Retina (tissue), 1 donor: ENCODE results near the gene SOBP.

ENCODE experiments used
- DNase-seq: peaks from one replicate; pipeline ENCODE4 v3.0.0-alpha.2; 2016

SOBP gene

GRCh38 chr6:107590378-107590777, 100.5 kb downstream of the SOBP start:
- no peak for DNase-seq

- DNase-seq = no peak
Observed at GRCh38 chr6:107591346-107591745, 101.4 kb downstream of the SOBP start.

- DNase-seq = no peak
Observed at GRCh38 chr6:107592806-107593205, 102.9 kb downstream of the SOBP start.

- DNase-seq = no peak
Observed at GRCh38 chr6:107594736-107595135, 104.8 kb downstream of the SOBP start.

GRCh38 chr6:107598091-107598490, 108.2 kb downstream of the SOBP start:
- DNase-seq = no peak

- DNase-seq = no peak
Observed at GRCh38 chr6:107599043-107599442, 109.1 kb downstream of the SOBP start.

- no peak for DNase-seq
Observed at GRCh38 chr6:107600121-107600520, 110.2 kb downstream of the SOBP start.

GRCh38 chr6:107600936-107601335, 111.0 kb downstream of the SOBP start:
- no peak for DNase-seq

- no peak for DNase-seq
Observed at GRCh38 chr6:107601406-107601805, 111.5 kb downstream of the SOBP start.

- no peak for DNase-seq
Observed at GRCh38 chr6:107602321-107603005, 112.5 kb downstream of the SOBP start.

- no peak for DNase-seq
Observed at GRCh38 chr6:107603006-107603370, 113.1 kb downstream of the SOBP start.

- no peak for DNase-seq
Observed at GRCh38 chr6:107604549-107604948, 114.6 kb downstream of the SOBP start.

- no peak for DNase-seq
Observed at GRCh38 chr6:107606407-107606806, 116.5 kb downstream of the SOBP start.

GRCh38 chr6:107607116-107607515, 117.2 kb downstream of the SOBP start:
- DNase-seq = no peak

- DNase-seq = no peak
Observed at GRCh38 chr6:107611094-107611810, 121.3 kb downstream of the SOBP start.

GRCh38 chr6:107612762-107613415, 123.0 kb downstream of the SOBP start:
- DNase-seq = no peak

GRCh38 chr6:107613651-107614379, 123.9 kb downstream of the SOBP start:
- DNase-seq = no peak

- no peak for DNase-seq
Observed at GRCh38 chr6:107614828-107615227, 124.9 kb downstream of the SOBP start.

- DNase-seq = peak; percentile 83
Observed at GRCh38 chr6:107616775-107617174, 126.9 kb downstream of the SOBP start.

GRCh38 chr6:107617341-107617932, 127.5 kb downstream of the SOBP start:
- DNase-seq = peak; percentile 54

- DNase-seq = no peak
Observed at GRCh38 chr6:107618672-107619071, 128.8 kb downstream of the SOBP start.

GRCh38 chr6:107620732-107621131, 130.8 kb downstream of the SOBP start:
- no peak for DNase-seq
